GM23248 (cell line): ENCODE results near the gene CYTL1. TPM values are rescaled to one million over a fixed set of nuclear protein-coding genes. Genes with fewer than 3 reads are reported as not detected.
A peak's percentile ranks its signal among the peaks of the same experiment; 100 is the strongest.

Experiments used
- DNase-seq: peaks from one replicate; pipeline ENCODE4 v3.0.0-alpha.2; 2015
- H2AFZ ChIP-seq: fragments of 200-600 bp; sonication (generic); 2 replicates; pipeline ENCODE4 v1.6.1; 2016; ENCODE audit warnings: antibody characterized with exemption
- H3F3A ChIP-seq: fragments of 200-600 bp; sonication (generic); 2 replicates; pipeline ENCODE4 v1.6.1; 2016; ENCODE audit warnings: mild to moderate bottlenecking, antibody characterized with exemption, mixed run types; ENCODE audit not compliant: insufficient read depth
- H3K27ac ChIP-seq: fragments of 200-600 bp; sonication (generic); 2 replicates; pipeline ENCODE4 v1.5.1; 2016; ENCODE audit warnings: mild to moderate bottlenecking
- H3K27me3 ChIP-seq: fragments of 200-600 bp; sonication (generic); replicated peaks from 2 replicates; pipeline ENCODE4 v1.6.1; 2016; ENCODE audit warnings: mild to moderate bottlenecking; ENCODE audit not compliant: insufficient read depth
- H3K36me3 ChIP-seq: fragments of 200-600 bp; sonication (generic); 2 replicates; pipeline ENCODE4 v1.6.1; 2016; ENCODE audit warnings: low read depth, mild to moderate bottlenecking
- H3K4me1 ChIP-seq: fragments of 200-600 bp; sonication (generic); 2 replicates; pipeline ENCODE4 v1.6.1; 2016; ENCODE audit warnings: mild to moderate bottlenecking; ENCODE audit not compliant: insufficient read depth
- H3K4me2 ChIP-seq: fragments of 200-600 bp; sonication (generic); one replicate; pipeline ENCODE4 v1.6.1; 2016; ENCODE audit warnings: mild to moderate bottlenecking; ENCODE audit not compliant: unreplicated experiment
- H3K4me3 ChIP-seq: fragments of 200-600 bp; sonication (generic); 2 replicates; pipeline ENCODE4 v1.5.1; 2016; ENCODE audit warnings: mild to moderate bottlenecking
- H3K79me2 ChIP-seq: fragments of 200-600 bp; sonication (generic); 2 replicates; pipeline ENCODE4 v1.6.1; 2016; ENCODE audit warnings: mild to moderate bottlenecking; ENCODE audit not compliant: insufficient read depth
- H3K9ac ChIP-seq: fragments of 200-600 bp; sonication (generic); 2 replicates; pipeline ENCODE4 v1.6.1; 2016; ENCODE audit warnings: mild to moderate bottlenecking
- H3K9me2 ChIP-seq: fragments of 200-600 bp; sonication (generic); 2 replicates; pipeline ENCODE4 v1.6.1; 2016; ENCODE audit warnings: mixed run types, mild to moderate bottlenecking, moderate library complexity; ENCODE audit not compliant: insufficient read depth
- H3K9me3 ChIP-seq: fragments of 200-600 bp; sonication (generic); one replicate; pipeline ENCODE4 v1.6.1; 2017; ENCODE audit warnings: low read depth
- H4K20me1 ChIP-seq: fragments of 200-600 bp; sonication (generic); 2 replicates; pipeline ENCODE4 v1.6.0; 2016; ENCODE audit not compliant: insufficient read depth
- EZH2 ChIP-seq: fragments of 200-600 bp; sonication (generic); IDR thresholded peaks from 2 replicates; pipeline ENCODE4 v1.6.1; 2018; ENCODE audit warnings: antibody characterized with exemption, mild to moderate bottlenecking; ENCODE audit not compliant: insufficient read depth, poor library complexity, severe bottlenecking
- EZH2phosphoT487 ChIP-seq: fragments of 200-600 bp; sonication (generic); IDR thresholded peaks from 2 replicates; pipeline ENCODE4 v1.6.1; 2018; ENCODE audit warnings: antibody characterized with exemption, moderate library complexity, mild to moderate bottlenecking, low read depth; ENCODE audit not compliant: insufficient read depth
- WGBS, 2 experiments: methylation state at CpG; one replicate each; pipeline ENCODE4 v1.1.6; 2015 to 2017; ENCODE audit warnings: low lambda C conversion rate in 2 of 2, low coverage in 1 of 2; ENCODE audit errors: missing lambda C conversion rate in 2 of 2; 5-methylcytosine and 5-hydroxymethylcytosine counted together
- in situ Hi-C: fragments of 300-500 bp; cut with MboI; formaldehyde crosslinking; loops from 2 replicates; pipeline ENCODE4 v1.15.0; 2020
- polyA plus RNA-seq: library from polyadenylated mRNA; unstranded; fragments of >200 nt; fragmentation: Nextera tagmentation; extraction: Ambion mirVana; gene quantifications from 2 replicates; pipeline ENCODE4 v1.2.1, GENCODE V29; 2016
- total RNA-seq: library from RNA; depleted of rRNA; stranded (reverse); fragments of >200 nt; shearing (Covaris generic); gene quantifications from 2 replicates; pipeline ENCODE4 v1.2.3, GENCODE V29; 2014

The CYTL1 gene
- total and polyA plus RNA-seq, 2 experiments from 2014 or later = 1.1 TPM; not detected in 1

- no peak overlapping the region for H3K4me2 ChIP-seq
- no peak overlapping the region for H2AFZ ChIP-seq
- H3K79me2 ChIP-seq = no peaks in the 10 kb centered on the region
- no peak overlapping the region for H3K9ac ChIP-seq
- in situ Hi-C loops = no loop called here
- 0 out of 2 replicates have a peak, but pooled peaks cover 5% of the 10 kb centered on the region for H3F3A ChIP-seq
- no peak overlapping the region for H3K27ac ChIP-seq
- no peaks in the 10 kb centered on the region for H3K9me3 ChIP-seq
- no peak for DNase-seq
- no peak for TF ChIP-seq EZH2phosphoT487
- H3K4me3 ChIP-seq = no peak overlapping the region
- no peaks in the 10 kb centered on the region for H4K20me1 ChIP-seq
- WGBS, 2 experiments = 87 to 88% methylated on average over 5 of the region's 5 CpGs
- H3K36me3 ChIP-seq = no peaks in the 10 kb centered on the region
- no peaks in the 10 kb centered on the region for H3K27me3 ChIP-seq
- no peaks in the 10 kb centered on the region for H3K4me1 ChIP-seq
- no peaks in the 10 kb centered on the region for H3K9me2 ChIP-seq
These were observed 35.3 kb upstream of the CYTL1 start for GRCh38 chr4:5054532-5054931.

GRCh38 chr4:5052726-5053425 is 33.6 kb upstream of the CYTL1 start:
- DNase-seq = peak; percentile 19
- Histone ChIP-seq H3F3A (0 out of 2 replicates have a peak, but pooled peaks cover 5% of the 10 kb centered on the region), H3K9ac (0 out of 2 replicates have a peak overlapping the region, but pooled peaks have one; percentile 60), H3K79me2 (no peaks in the 10 kb centered on the region), H4K20me1 (no peaks in the 10 kb centered on the region), H3K36me3 (no peaks in the 10 kb centered on the region), H2AFZ (no peak overlapping the region; the same call in 1 of the 2 replicates), H3K9me2 (no peaks in the 10 kb centered on the region), H3K27me3 (no peaks in the 10 kb centered on the region), H3K4me1 (no peaks in the 10 kb centered on the region), H3K9me3 (no peaks in the 10 kb centered on the region), H3K4me2 (peak overlapping the region; percentile 98), H3K4me3 (peak overlapping the region; percentile 75), H3K27ac (no peak overlapping the region)
- WGBS, 2 experiments = 64 to 66% methylated on average over 6 of the region's 6 CpGs
- in situ Hi-C loops = no loop called here
- no peak for TF ChIP-seq EZH2phosphoT487

- TF ChIP-seq EZH2 (no peak), EZH2phosphoT487 (no peak)
- Histone ChIP-seq H3K79me2 (no peaks in the 10 kb centered on the region), H3K9ac (peak overlapping the region; percentile 60), H3K36me3 (no peaks in the 10 kb centered on the region), H3K4me3 (peak overlapping the region; percentile 75), H3K9me2 (no peaks in the 10 kb centered on the region), H3K27ac (no peak overlapping the region), H3F3A (0 out of 2 replicates have a peak, but pooled peaks cover 5% of the 10 kb centered on the region), H2AFZ (peak overlapping the region; percentile 95), H3K27me3 (no peaks in the 10 kb centered on the region), H3K9me3 (no peaks in the 10 kb centered on the region), H3K4me1 (no peaks in the 10 kb centered on the region), H4K20me1 (no peaks in the 10 kb centered on the region), H3K4me2 (peak overlapping the region; percentile 98)
- 6 to 11% methylated on average over 18 of the region's 18 CpGs for WGBS, 2 experiments
- in situ Hi-C loops = no loop called here
- peak; percentile 53 for DNase-seq
These were observed 33.0 kb upstream of the CYTL1 start for GRCh38 chr4:5052204-5052702.

GRCh38 chr4:5051278-5052203 is 32.3 kb upstream of the CYTL1 start, which contains the start of gene STK32B:
STK32B (plus strand) TSS chr4:5051480.
- no peaks in the 10 kb centered on the region for H3K9me2 ChIP-seq
- WGBS, 2 experiments = 1 to 2% methylated on average over 47 to 68 of the region's 103 CpGs
- H3K9ac ChIP-seq = peak within 1 kb of the TSS; percentile 60
- H3K27me3 ChIP-seq = no peaks in the 10 kb centered on the region
- peak within 1 kb of the TSS; percentile 98 for H3K4me2 ChIP-seq
- H3K36me3 ChIP-seq = no peaks in the 10 kb centered on the region
- H3K9me3 ChIP-seq = no peaks in the 10 kb centered on the region
- H3K4me3 ChIP-seq = peak within 1 kb of the TSS; percentile 75
- in situ Hi-C loops = no loop called here
- 0 out of 2 replicates have a peak, but pooled peaks cover 5% of the 10 kb centered on the region for H3F3A ChIP-seq
- DNase-seq = peak; percentile 86
- peak within 1 kb of the TSS; percentile 95 for H2AFZ ChIP-seq
- no peak within 1 kb of the TSS for H3K27ac ChIP-seq
- no peaks in the 10 kb centered on the region for H3K4me1 ChIP-seq
- no peak for TF ChIP-seq EZH2phosphoT487
- TF ChIP-seq EZH2 = no peak
- H3K79me2 ChIP-seq = no peaks in the 10 kb centered on the region
- no peaks in the 10 kb centered on the region for H4K20me1 ChIP-seq
